ENCODE data around the gene HMGN3. TPM values are rescaled to one million over a fixed set of nuclear protein-coding genes. Genes with fewer than 3 reads are reported as not detected.

The HMGN3 gene
- total and polyA plus RNA-seq, 2 of the 13 experiments (the other 11 are each of a cell fraction or from before 2014, with no cell fraction given) = 67.9 to 145 TPM

- TF ChIP-seq GRHL1 (CRISPR knock-in tag; conservative IDR thresholded peaks at IDR 0.05) = no peak
- no peak for TF ChIP-seq ZSCAN12 (CRISPR knock-in tag; IDR thresholded peaks at IDR 0.05)
- TF ChIP-seq ZNF770 (CRISPR knock-in tag; IDR thresholded peaks at IDR 0.05) = no peak
- TF ChIP-seq ZBTB2 (CRISPR knock-in tag; IDR thresholded peaks at IDR 0.05; ENCODE audit: low read depth) = no peak
- TF ChIP-seq MTF2 (CRISPR knock-in tag; IDR thresholded peaks at IDR 0.05; ENCODE audit: borderline replicate concordance) = no peak
- TF ChIP-seq HIC2 (CRISPR knock-in tag; IDR thresholded peaks at IDR 0.05; ENCODE audit: low read depth) = no peak
- TF ChIP-seq ATF5 (CRISPR knock-in tag; IDR thresholded peaks at IDR 0.05; ENCODE audit: low read depth) = no peak
- peak; percentile 82 for TF ChIP-seq IKZF5 (CRISPR knock-in tag; IDR thresholded peaks at IDR 0.05)
- TF ChIP-seq SIN3B (IDR thresholded peaks at IDR 0.05; ENCODE audit: low read length) = no peak
- TF ChIP-seq RARA (CRISPR knock-in tag; IDR thresholded peaks at IDR 0.05) = peak; percentile 49; the same call in 1 of the 2 replicates
- no peak for TF ChIP-seq ZUFSP (CRISPR knock-in tag; IDR thresholded peaks at IDR 0.05; ENCODE audit: borderline replicate concordance)
- no peak for TF ChIP-seq ZNF772 (CRISPR knock-in tag; IDR thresholded peaks at IDR 0.05)
- TF ChIP-seq CCAR2 (optimal IDR thresholded peaks at IDR 0.05; ENCODE audit: low read depth, low read length) = no peak
- no peak for TF ChIP-seq ZNF263 (CRISPR knock-in tag; IDR thresholded peaks at IDR 0.05)
- TF ChIP-seq FOSL2 (CRISPR knock-in tag; IDR thresholded peaks at IDR 0.05) = 0 out of 2 replicates have a peak, but pooled peaks have one; percentile 21
- no peak for TF ChIP-seq DNMT3B (CRISPR knock-in tag; conservative IDR thresholded peaks at IDR 0.05)
Measured at GRCh38 chr6:79157961-79158644, 76.4 kb downstream of the HMGN3 start (continued).

Data from HepG2 (cell line).